BLaER1 (cell line): ENCODE data around the gene UPF2.
A peak's percentile ranks its signal among the peaks of the same experiment; 100 is the strongest.

Source experiments
- H3K27ac ChIP-seq: shearing (Covaris generic); formaldehyde crosslinking; 2 replicates; pipeline ENCODE4 v1.8.1; 2022
- H3K27me3 ChIP-seq: shearing (Covaris generic); formaldehyde crosslinking; 2 replicates; pipeline ENCODE4 v1.8.1; 2022
- H3K36me3 ChIP-seq: shearing (Covaris generic); formaldehyde crosslinking; 2 replicates; pipeline ENCODE4 v1.8.1; 2022
- H3K4me1 ChIP-seq: shearing (Covaris generic); formaldehyde crosslinking; 2 replicates; pipeline ENCODE4 v1.8.1; 2022
- H3K4me2 ChIP-seq: shearing (Covaris generic); formaldehyde crosslinking; 2 replicates; pipeline ENCODE4 v1.8.1; 2022
- H3K4me3 ChIP-seq: shearing (Covaris generic); formaldehyde crosslinking; 2 replicates; pipeline ENCODE4 v1.8.1; 2022
- H3K9ac ChIP-seq: shearing (Covaris generic); formaldehyde crosslinking; 2 replicates; pipeline ENCODE4 v1.8.1; 2022
- H3K9me3 ChIP-seq: shearing (Covaris generic); formaldehyde crosslinking; 2 replicates; pipeline ENCODE4 v1.8.1; 2022
- H4K20me1 ChIP-seq: shearing (Covaris generic); formaldehyde crosslinking; 2 replicates; pipeline ENCODE4 v1.8.1; 2022
- Cebpa-rat ChIP-seq: shearing (Covaris generic); IDR thresholded peaks from 2 replicates; pipeline ENCODE4 v1.8.1; 2022

Gene UPF2

GRCh38 chr10:12067336-12067735 lies 24.7 kb upstream of the UPF2 start:
- H3K9ac ChIP-seq, result no peak overlapping the region
- no peaks in the 10 kb centered on the region for H3K36me3 ChIP-seq
- no peak overlapping the region for H3K27ac ChIP-seq
- no peak for TF ChIP-seq Cebpa-rat
- no peak overlapping the region for H3K4me3 ChIP-seq
- no peaks in the 10 kb centered on the region for H4K20me1 ChIP-seq
- H3K9me3 ChIP-seq, result no peaks in the 10 kb centered on the region
- no peaks in the 10 kb centered on the region for H3K27me3 ChIP-seq
- no peak overlapping the region for H3K4me2 ChIP-seq
- peaks cover 19% of the 10 kb centered on the region for H3K4me1 ChIP-seq

- Histone ChIP-seq H3K27ac (no peak overlapping the region), H3K9ac (no peak overlapping the region), H3K4me1 (peaks cover 7% of the 10 kb centered on the region), H3K27me3 (no peaks in the 10 kb centered on the region), H3K9me3 (no peaks in the 10 kb centered on the region), H3K36me3 (no peaks in the 10 kb centered on the region), H3K4me2 (no peak overlapping the region), H4K20me1 (no peaks in the 10 kb centered on the region), H3K4me3 (no peak overlapping the region)
- no peak for TF ChIP-seq Cebpa-rat
Measured at GRCh38 chr10:12063483-12063818, 20.8 kb upstream of the UPF2 start.

- Histone ChIP-seq H3K4me1 (peaks cover 1% of the 10 kb centered on the region; the same call in 1 of the 2 replicates), H3K27ac (no peak overlapping the region), H3K36me3 (no peaks in the 10 kb centered on the region), H3K9ac (no peak overlapping the region), H3K4me3 (no peak overlapping the region), H4K20me1 (no peaks in the 10 kb centered on the region), H3K4me2 (no peak overlapping the region), H3K9me3 (no peaks in the 10 kb centered on the region), H3K27me3 (no peaks in the 10 kb centered on the region)
- TF ChIP-seq Cebpa-rat, result no peak
Measured at GRCh38 chr10:12062754-12063482, 20.3 kb upstream of the UPF2 start.

- no peak overlapping the region for H3K4me2 ChIP-seq
- no peak for TF ChIP-seq Cebpa-rat
- no peak overlapping the region for H3K9ac ChIP-seq
- H3K36me3 ChIP-seq, result no peaks in the 10 kb centered on the region
- H3K4me1 ChIP-seq, result no peaks in the 10 kb centered on the region
- no peaks in the 10 kb centered on the region for H4K20me1 ChIP-seq
- H3K4me3 ChIP-seq, result no peak overlapping the region
- no peaks in the 10 kb centered on the region for H3K9me3 ChIP-seq
- no peaks in the 10 kb centered on the region for H3K27me3 ChIP-seq
- H3K27ac ChIP-seq, result no peak overlapping the region
Measured at GRCh38 chr10:12061124-12061523, 18.5 kb upstream of the UPF2 start.

- Histone ChIP-seq H3K4me2 (no peak overlapping the region), H3K4me3 (no peak overlapping the region), H3K4me1 (no peaks in the 10 kb centered on the region), H3K36me3 (no peaks in the 10 kb centered on the region), H4K20me1 (no peaks in the 10 kb centered on the region), H3K27me3 (no peaks in the 10 kb centered on the region), H3K9ac (no peak overlapping the region), H3K27ac (no peak overlapping the region), H3K9me3 (no peaks in the 10 kb centered on the region)
- TF ChIP-seq Cebpa-rat, result no peak
Measured at GRCh38 chr10:12056748-12057147, 14.1 kb upstream of the UPF2 start.

GRCh38 chr10:12055732-12056131 lies 13.1 kb upstream of the UPF2 start:
- Histone ChIP-seq H3K27ac (no peak overlapping the region), H3K9ac (no peak overlapping the region), H3K9me3 (no peaks in the 10 kb centered on the region), H3K27me3 (no peaks in the 10 kb centered on the region), H3K4me1 (peaks cover 8% of the 10 kb centered on the region; the same call in 1 of the 2 replicates), H3K36me3 (no peaks in the 10 kb centered on the region), H3K4me3 (no peak overlapping the region), H4K20me1 (no peaks in the 10 kb centered on the region), H3K4me2 (no peak overlapping the region)
- TF ChIP-seq Cebpa-rat, result no peak

- Histone ChIP-seq H3K4me1 (peaks cover 9% of the 10 kb centered on the region; the same call in 1 of the 2 replicates), H3K4me2 (peak overlapping the region; percentile 8; the same call in 1 of the 2 replicates), H3K4me3 (no peak overlapping the region), H3K36me3 (no peaks in the 10 kb centered on the region), H3K9me3 (no peaks in the 10 kb centered on the region), H3K27ac (no peak overlapping the region), H3K27me3 (no peaks in the 10 kb centered on the region), H4K20me1 (no peaks in the 10 kb centered on the region), H3K9ac (no peak overlapping the region)
- TF ChIP-seq Cebpa-rat, result no peak
Measured at GRCh38 chr10:12051241-12051640, 8.6 kb upstream of the UPF2 start.

GRCh38 chr10:12050528-12050927 lies 7.9 kb upstream of the UPF2 start:
- Histone ChIP-seq H3K27me3 (no peaks in the 10 kb centered on the region), H3K9ac (no peak overlapping the region), H4K20me1 (no peaks in the 10 kb centered on the region), H3K36me3 (no peaks in the 10 kb centered on the region), H3K27ac (no peak overlapping the region), H3K4me1 (peaks cover 9% of the 10 kb centered on the region; the same call in 1 of the 2 replicates), H3K4me2 (no peak overlapping the region), H3K9me3 (no peaks in the 10 kb centered on the region), H3K4me3 (no peak overlapping the region)
- no peak for TF ChIP-seq Cebpa-rat

GRCh38 chr10:12048547-12048946 lies 5.9 kb upstream of the UPF2 start:
- Histone ChIP-seq H3K4me1 (peaks cover 13% of the 10 kb centered on the region), H3K9ac (no peak overlapping the region), H3K27me3 (no peaks in the 10 kb centered on the region), H3K9me3 (no peaks in the 10 kb centered on the region), H3K4me2 (no peak overlapping the region), H3K36me3 (no peaks in the 10 kb centered on the region), H3K27ac (no peak overlapping the region), H3K4me3 (no peak overlapping the region), H4K20me1 (no peaks in the 10 kb centered on the region)
- TF ChIP-seq Cebpa-rat, result no peak

GRCh38 chr10:12045596-12045995 lies 3.0 kb upstream of the UPF2 start:
- Histone ChIP-seq H3K9me3 (no peaks in the 10 kb centered on the region), H4K20me1 (peaks cover 12% of the 10 kb centered on the region), H3K36me3 (no peaks in the 10 kb centered on the region), H3K27ac (no peak overlapping the region), H3K4me3 (no peak overlapping the region), H3K27me3 (no peaks in the 10 kb centered on the region), H3K4me1 (peaks cover 18% of the 10 kb centered on the region), H3K9ac (no peak overlapping the region), H3K4me2 (no peak overlapping the region)
- no peak for TF ChIP-seq Cebpa-rat

- no peak for TF ChIP-seq Cebpa-rat
- peak overlapping the region; percentile 100 for H3K27ac ChIP-seq
- no peaks in the 10 kb centered on the region for H3K9me3 ChIP-seq
- peaks cover 44% of the 10 kb centered on the region for H4K20me1 ChIP-seq
- H3K36me3 ChIP-seq, result peaks cover under 1% of the 10 kb centered on the region; the same call in 1 of the 2 replicates
- peak overlapping the region; percentile 93 for H3K4me2 ChIP-seq
- H3K4me3 ChIP-seq, result peak overlapping the region; percentile 95
- peak overlapping the region; percentile 100 for H3K9ac ChIP-seq
- H3K27me3 ChIP-seq, result no peaks in the 10 kb centered on the region
- H3K4me1 ChIP-seq, result peaks cover 26% of the 10 kb centered on the region
Measured at GRCh38 chr10:12042409-12042796, 206 bp downstream of the UPF2 start.
